ENCODE measurements around the gene VAPA.

Gene VAPA

GRCh38 chr18:9992300-9992972 lies 78.6 kb downstream of the VAPA start:
- H3K36me3 ChIP-seq (ENCODE audit: control insufficient read depth, insufficient read depth, low read length): no peaks in the 10 kb centered on the region
- H3K4me1 ChIP-seq (ENCODE audit: control insufficient read depth, insufficient read depth, low read length): no peaks in the 10 kb centered on the region
- H3K27ac ChIP-seq (ENCODE audit: low read depth, low read length): no peak overlapping the region
- H3K4me3 ChIP-seq (ENCODE audit: low read depth, low read length): no peak overlapping the region
- no peak overlapping the region for H3K9ac ChIP-seq (ENCODE audit: low read length)
- no peaks in the 10 kb centered on the region for H3K27me3 ChIP-seq (ENCODE audit: control insufficient read depth, insufficient read depth, low read length)
- peaks cover 7% of the 10 kb centered on the region; the same call in 1 of the 2 replicates for H3K9me3 ChIP-seq (ENCODE audit: control insufficient read depth, insufficient read depth, low read depth, low read length)

DNA sequence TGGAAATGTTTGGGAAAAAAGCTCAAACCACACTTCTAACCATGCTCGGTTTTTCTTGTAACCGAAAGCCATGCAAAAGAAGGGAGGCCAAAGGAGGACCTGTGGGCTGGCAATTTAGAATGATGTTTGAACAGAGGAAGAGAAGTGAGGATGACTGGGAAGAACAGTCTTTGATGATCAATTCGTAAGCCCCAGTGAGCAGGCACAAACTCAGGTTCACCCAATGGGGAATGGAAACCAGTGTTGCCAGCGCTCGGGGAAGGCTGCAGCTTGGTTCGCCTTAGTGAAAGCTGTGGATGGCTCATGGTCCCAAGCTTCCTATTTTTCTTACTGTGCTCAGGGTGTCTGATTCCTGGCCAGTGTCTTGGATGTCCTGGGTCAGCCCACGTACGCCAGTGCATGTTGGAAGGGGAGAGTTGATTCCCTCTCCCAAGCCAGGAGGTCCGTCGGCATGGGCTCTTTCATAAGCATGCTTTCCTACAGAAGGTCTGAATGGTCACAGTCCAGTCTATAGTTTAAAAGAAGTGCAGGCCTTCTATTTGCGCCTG lies 79.2 kb downstream of the VAPA start:
- Histone ChIP-seq H3K9ac (ENCODE audit: low read length) (no peak overlapping the region), H3K4me1 (ENCODE audit: control insufficient read depth, insufficient read depth, low read length) (no peaks in the 10 kb centered on the region), H3K27ac (ENCODE audit: low read depth, low read length) (no peak overlapping the region), H3K27me3 (ENCODE audit: control insufficient read depth, insufficient read depth, low read length) (no peaks in the 10 kb centered on the region), H3K9me3 (ENCODE audit: control insufficient read depth, insufficient read depth, low read depth, low read length) (peaks cover 13% of the 10 kb centered on the region), H3K4me3 (ENCODE audit: low read depth, low read length) (no peak overlapping the region), H3K36me3 (ENCODE audit: control insufficient read depth, insufficient read depth, low read length) (no peaks in the 10 kb centered on the region)

DNA sequence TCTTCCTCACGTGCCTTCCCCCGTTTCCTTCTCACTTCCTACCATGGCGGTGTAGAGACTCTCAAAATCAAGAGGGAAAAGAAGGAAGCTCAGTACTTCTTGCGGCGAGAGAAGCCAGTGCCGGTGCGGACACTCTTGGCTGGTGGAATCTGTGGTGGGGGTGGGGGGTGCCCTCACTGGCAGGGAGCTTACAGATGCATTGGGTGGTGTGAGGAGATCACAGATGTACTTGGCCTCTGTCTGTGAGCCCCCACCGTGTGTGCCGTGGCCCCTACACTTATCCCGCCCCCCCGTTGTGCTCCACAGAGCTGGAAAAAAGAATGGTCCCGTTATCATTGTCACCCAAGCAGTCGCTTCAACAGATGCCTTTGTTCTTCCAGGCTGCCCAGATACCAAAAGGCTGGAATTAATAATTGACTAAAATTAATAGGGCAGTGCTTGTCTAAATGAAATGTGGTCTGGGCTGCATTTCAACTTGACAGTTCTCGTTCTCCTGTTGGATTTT lies 79.8 kb downstream of the VAPA start:
- Histone ChIP-seq H3K9ac (ENCODE audit: low read length) (no peak overlapping the region), H3K4me1 (ENCODE audit: control insufficient read depth, insufficient read depth, low read length) (no peaks in the 10 kb centered on the region), H3K27me3 (ENCODE audit: control insufficient read depth, insufficient read depth, low read length) (no peaks in the 10 kb centered on the region), H3K4me3 (ENCODE audit: low read depth, low read length) (no peak overlapping the region), H3K27ac (ENCODE audit: low read depth, low read length) (no peak overlapping the region), H3K9me3 (ENCODE audit: control insufficient read depth, insufficient read depth, low read depth, low read length) (peaks cover 16% of the 10 kb centered on the region), H3K36me3 (ENCODE audit: control insufficient read depth, insufficient read depth, low read length) (no peaks in the 10 kb centered on the region)

DNA sequence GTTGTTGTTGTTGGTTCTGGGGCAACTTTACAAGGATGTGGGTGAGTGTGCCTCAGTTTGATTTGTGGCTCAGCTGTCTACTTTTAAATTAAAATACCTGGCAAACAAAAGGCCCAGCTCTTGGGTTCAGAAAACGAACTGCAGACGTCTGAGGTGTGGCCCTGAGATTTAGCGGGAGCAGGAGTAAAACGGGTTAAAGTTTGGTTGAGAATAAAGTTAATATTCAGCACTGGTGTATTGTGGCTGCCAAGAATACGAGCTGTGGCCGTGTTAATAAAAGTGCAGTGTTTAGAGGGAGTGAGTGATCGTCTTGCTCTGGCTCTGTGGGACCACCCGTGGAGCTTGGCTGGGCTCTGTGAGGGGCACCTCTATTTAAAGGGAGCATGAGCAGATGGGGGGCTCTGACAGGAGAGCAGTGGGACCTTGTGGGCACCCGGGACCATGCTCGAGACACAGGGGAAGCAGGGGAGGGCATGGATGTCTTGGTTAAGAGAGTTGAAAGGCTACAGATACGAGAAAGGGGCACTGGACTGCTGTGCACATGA lies 80.3 kb downstream of the VAPA start:
- Histone ChIP-seq H3K4me3 (ENCODE audit: low read depth, low read length) (no peak overlapping the region), H3K27me3 (ENCODE audit: control insufficient read depth, insufficient read depth, low read length) (no peaks in the 10 kb centered on the region), H3K9me3 (ENCODE audit: control insufficient read depth, insufficient read depth, low read depth, low read length) (peaks cover 16% of the 10 kb centered on the region)

GRCh38 chr18:9994701-9995235 lies 81.0 kb downstream of the VAPA start:
- H3K9ac ChIP-seq (ENCODE audit: low read length): no peak overlapping the region
- no peaks in the 10 kb centered on the region for H3K4me1 ChIP-seq (ENCODE audit: control insufficient read depth, insufficient read depth, low read length)
- H3K36me3 ChIP-seq (ENCODE audit: control insufficient read depth, insufficient read depth, low read length): no peaks in the 10 kb centered on the region
- H3K4me3 ChIP-seq (ENCODE audit: low read depth, low read length): no peak overlapping the region
- no peak overlapping the region for H3K27ac ChIP-seq (ENCODE audit: low read depth, low read length)
- no peaks in the 10 kb centered on the region for H3K27me3 ChIP-seq (ENCODE audit: control insufficient read depth, insufficient read depth, low read length)
- H3K9me3 ChIP-seq (ENCODE audit: control insufficient read depth, insufficient read depth, low read depth, low read length): peaks cover 16% of the 10 kb centered on the region

More for the DNA sequence above, 80.3 kb downstream of the VAPA start:
- no peak overlapping the region for H3K27ac ChIP-seq (ENCODE audit: low read depth, low read length)
- no peaks in the 10 kb centered on the region for H3K36me3 ChIP-seq (ENCODE audit: control insufficient read depth, insufficient read depth, low read length)
- H3K9ac ChIP-seq (ENCODE audit: low read length): no peak overlapping the region
- no peaks in the 10 kb centered on the region for H3K4me1 ChIP-seq (ENCODE audit: control insufficient read depth, insufficient read depth, low read length)

GRCh38 chr18:9995631-9996030 lies 81.8 kb downstream of the VAPA start:
- no peak overlapping the region for H3K27ac ChIP-seq (ENCODE audit: low read depth, low read length)
- H3K27me3 ChIP-seq (ENCODE audit: control insufficient read depth, insufficient read depth, low read length): no peaks in the 10 kb centered on the region
- no peak overlapping the region for H3K4me3 ChIP-seq (ENCODE audit: low read depth, low read length)
- no peaks in the 10 kb centered on the region for H3K36me3 ChIP-seq (ENCODE audit: control insufficient read depth, insufficient read depth, low read length)
- no peaks in the 10 kb centered on the region for H3K4me1 ChIP-seq (ENCODE audit: control insufficient read depth, insufficient read depth, low read length)
- no peak overlapping the region for H3K9ac ChIP-seq (ENCODE audit: low read length)
- H3K9me3 ChIP-seq (ENCODE audit: control insufficient read depth, insufficient read depth, low read depth, low read length): peaks cover 16% of the 10 kb centered on the region

GRCh38 chr18:9996094-9996493 lies 82.3 kb downstream of the VAPA start:
- Histone ChIP-seq H3K27me3 (ENCODE audit: control insufficient read depth, insufficient read depth, low read length) (no peaks in the 10 kb centered on the region), H3K9me3 (ENCODE audit: control insufficient read depth, insufficient read depth, low read depth, low read length) (peaks cover 16% of the 10 kb centered on the region), H3K27ac (ENCODE audit: low read depth, low read length) (no peak overlapping the region), H3K9ac (ENCODE audit: low read length) (no peak overlapping the region), H3K4me3 (ENCODE audit: low read depth, low read length) (no peak overlapping the region), H3K36me3 (ENCODE audit: control insufficient read depth, insufficient read depth, low read length) (no peaks in the 10 kb centered on the region), H3K4me1 (ENCODE audit: control insufficient read depth, insufficient read depth, low read length) (no peaks in the 10 kb centered on the region)

- peaks cover 16% of the 10 kb centered on the region for H3K9me3 ChIP-seq (ENCODE audit: control insufficient read depth, insufficient read depth, low read depth, low read length)
- H3K27me3 ChIP-seq (ENCODE audit: control insufficient read depth, insufficient read depth, low read length): no peaks in the 10 kb centered on the region
- H3K36me3 ChIP-seq (ENCODE audit: control insufficient read depth, insufficient read depth, low read length): no peaks in the 10 kb centered on the region
- no peaks in the 10 kb centered on the region for H3K4me1 ChIP-seq (ENCODE audit: control insufficient read depth, insufficient read depth, low read length)
- H3K27ac ChIP-seq (ENCODE audit: low read depth, low read length): no peak overlapping the region
- no peak overlapping the region for H3K9ac ChIP-seq (ENCODE audit: low read length)
- no peak overlapping the region for H3K4me3 ChIP-seq (ENCODE audit: low read depth, low read length)
These were observed 83.9 kb downstream of the VAPA start for GRCh38 chr18:9997711-9998110.

GRCh38 chr18:9998330-9998729 lies 84.5 kb downstream of the VAPA start:
- no peaks in the 10 kb centered on the region for H3K36me3 ChIP-seq (ENCODE audit: control insufficient read depth, insufficient read depth, low read length)
- peaks cover 16% of the 10 kb centered on the region for H3K9me3 ChIP-seq (ENCODE audit: control insufficient read depth, insufficient read depth, low read depth, low read length)
- no peaks in the 10 kb centered on the region for H3K27me3 ChIP-seq (ENCODE audit: control insufficient read depth, insufficient read depth, low read length)
- H3K27ac ChIP-seq (ENCODE audit: low read depth, low read length): no peak overlapping the region
- H3K9ac ChIP-seq (ENCODE audit: low read length): no peak overlapping the region
- H3K4me1 ChIP-seq (ENCODE audit: control insufficient read depth, insufficient read depth, low read length): no peaks in the 10 kb centered on the region
- H3K4me3 ChIP-seq (ENCODE audit: low read depth, low read length): no peak overlapping the region

GRCh38 chr18:10002280-10002679 lies 88.5 kb downstream of the VAPA start:
- Histone ChIP-seq H3K27me3 (ENCODE audit: control insufficient read depth, insufficient read depth, low read length) (no peaks in the 10 kb centered on the region), H3K9ac (ENCODE audit: low read length) (no peak overlapping the region), H3K4me1 (ENCODE audit: control insufficient read depth, insufficient read depth, low read length) (no peaks in the 10 kb centered on the region), H3K4me3 (ENCODE audit: low read depth, low read length) (no peak overlapping the region), H3K9me3 (ENCODE audit: control insufficient read depth, insufficient read depth, low read depth, low read length) (peaks cover 10% of the 10 kb centered on the region), H3K36me3 (ENCODE audit: control insufficient read depth, insufficient read depth, low read length) (no peaks in the 10 kb centered on the region), H3K27ac (ENCODE audit: low read depth, low read length) (no peak overlapping the region)

DNA sequence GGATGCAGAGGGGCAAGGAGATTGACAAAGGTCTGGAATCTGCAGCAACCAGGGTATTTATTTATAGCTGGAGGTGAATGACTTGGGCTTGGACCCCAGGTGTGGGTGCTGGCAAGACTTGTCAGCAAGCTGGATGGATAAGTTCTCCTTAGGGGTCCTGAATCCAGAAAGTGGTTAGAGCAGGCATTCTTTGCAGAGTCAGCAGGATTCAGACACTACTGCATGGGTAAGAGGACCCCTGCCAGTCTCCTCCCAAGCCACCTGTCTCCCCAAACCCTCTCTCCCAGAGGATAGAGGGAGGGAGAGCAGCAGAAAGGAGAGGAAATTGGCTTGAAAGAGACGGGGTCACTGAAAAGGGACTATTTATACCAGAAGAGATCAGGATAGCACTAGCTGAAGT lies 89.5 kb downstream of the VAPA start:
- Histone ChIP-seq H3K4me1 (ENCODE audit: control insufficient read depth, insufficient read depth, low read length) (no peaks in the 10 kb centered on the region), H3K4me3 (ENCODE audit: low read depth, low read length) (no peak overlapping the region), H3K27me3 (ENCODE audit: control insufficient read depth, insufficient read depth, low read length) (no peaks in the 10 kb centered on the region), H3K36me3 (ENCODE audit: control insufficient read depth, insufficient read depth, low read length) (no peaks in the 10 kb centered on the region), H3K9me3 (ENCODE audit: control insufficient read depth, insufficient read depth, low read depth, low read length) (peaks cover 2% of the 10 kb centered on the region; the same call in 1 of the 2 replicates), H3K27ac (ENCODE audit: low read depth, low read length) (no peak overlapping the region), H3K9ac (ENCODE audit: low read length) (no peak overlapping the region)

Measured in HUES6 (cell line).